Suppressor macrophage treated with lipopolysaccharide for 1 hour (primary cell): ENCODE results near the gene BRMS1L.
"Not testable (repeated sequence)": the region's sequence is repeated elsewhere in the genome, so short reads cannot be mapped to it uniquely, and the experiment has no call there.

Source experiments
- DNase-seq, 3 donors: peaks; one replicate each; pipeline ENCODE4 v3.0.0-alpha.2; 2020 to 2022

BRMS1L gene

DNA sequence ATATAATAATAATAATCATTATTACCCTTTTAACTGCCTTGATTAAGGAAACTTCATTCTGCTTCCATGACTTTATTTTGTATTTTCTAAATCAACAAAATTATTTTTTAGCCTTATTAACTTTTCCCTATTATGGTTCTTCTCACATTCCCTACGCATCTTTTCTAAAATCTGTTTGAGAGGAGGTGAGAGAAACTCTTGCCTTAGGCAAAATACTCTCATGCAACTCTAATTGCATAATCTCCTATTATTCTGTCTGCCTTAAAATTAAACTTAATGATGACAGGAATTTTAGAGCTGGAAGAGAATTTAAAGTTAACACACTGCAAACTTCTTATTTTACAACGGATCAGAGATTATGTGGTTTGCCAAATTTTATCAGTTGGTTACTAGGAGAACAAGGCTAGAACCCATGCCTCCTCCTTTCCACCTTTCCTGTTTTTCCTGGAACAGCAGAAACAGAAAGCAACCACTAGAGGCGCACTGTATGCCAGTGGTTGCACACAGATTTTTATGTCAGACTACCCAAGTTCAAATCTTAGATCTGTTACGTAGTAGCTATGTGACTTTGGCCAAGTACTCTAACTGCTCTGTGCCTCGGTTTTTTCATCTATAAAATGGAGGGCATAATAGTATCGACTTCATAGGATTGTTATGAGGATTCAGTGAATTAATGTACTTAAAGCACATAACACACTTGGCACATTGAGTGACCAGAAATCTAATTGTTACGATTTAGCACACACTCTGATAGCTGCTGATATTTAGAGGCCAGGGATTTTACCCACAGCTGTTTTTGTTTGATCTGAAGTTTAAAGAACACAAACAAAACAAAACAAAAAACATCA, 4.3 kb upstream of the BRMS1L start:
- peak; percentile 50 to 58 (median 58) for DNase-seq

DNA sequence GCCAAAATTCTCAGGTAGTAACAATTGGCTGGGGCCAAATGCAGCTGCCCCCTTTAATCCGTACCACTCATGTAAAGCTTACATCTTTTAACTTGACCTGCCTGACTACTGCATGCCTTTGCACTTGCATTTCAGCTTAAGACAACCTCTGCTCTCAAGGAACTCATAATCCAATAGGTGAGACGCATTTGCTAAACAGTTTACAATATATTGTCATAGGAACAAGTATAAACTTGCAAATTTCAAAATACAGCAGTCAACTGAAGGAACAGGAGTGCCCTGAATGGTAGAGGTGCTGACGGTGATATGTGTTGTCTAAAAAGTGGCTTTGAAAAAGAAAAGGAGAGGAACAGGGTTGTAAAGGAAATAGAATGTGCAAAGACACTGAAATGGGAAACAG, 3.6 kb upstream of the BRMS1L start:
- DNase-seq: no peak

DNA sequence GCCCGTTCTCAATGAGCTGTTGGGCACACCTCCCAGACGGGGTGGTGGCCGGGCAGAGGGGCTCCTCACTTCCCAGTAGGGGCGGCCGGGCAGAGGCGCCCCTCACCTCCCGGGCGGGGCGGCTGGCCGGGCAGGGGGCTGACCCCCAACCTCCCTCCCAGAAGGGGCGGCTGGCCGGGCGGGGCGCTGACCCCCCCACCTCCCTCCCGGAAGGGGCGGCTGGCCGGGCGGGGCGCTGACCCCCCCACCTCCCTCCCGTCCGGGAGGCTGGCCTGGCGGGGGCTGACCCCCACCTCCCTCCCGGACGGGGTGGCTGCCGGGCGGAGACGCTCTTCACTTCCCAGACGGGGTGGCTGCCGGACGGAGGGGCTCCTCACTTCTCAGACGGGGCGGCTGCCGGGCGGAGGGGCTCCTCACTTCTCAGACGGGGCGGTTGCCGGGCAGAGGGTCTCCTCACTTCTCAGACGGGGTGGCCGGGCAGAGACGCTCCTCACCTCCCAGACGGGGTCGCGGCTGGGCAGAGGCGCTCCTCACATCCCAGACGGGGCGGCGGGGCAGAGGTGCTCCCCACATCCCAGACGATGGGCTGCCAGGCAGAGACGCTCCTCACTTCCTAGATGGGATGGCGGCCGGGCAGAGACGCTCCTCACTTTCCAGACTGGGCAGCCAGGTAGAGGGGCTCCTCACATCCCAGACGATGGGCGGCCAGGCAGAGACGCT, 1.5 kb upstream of the BRMS1L start:
- not testable (repeated sequence) for DNase-seq

DNA sequence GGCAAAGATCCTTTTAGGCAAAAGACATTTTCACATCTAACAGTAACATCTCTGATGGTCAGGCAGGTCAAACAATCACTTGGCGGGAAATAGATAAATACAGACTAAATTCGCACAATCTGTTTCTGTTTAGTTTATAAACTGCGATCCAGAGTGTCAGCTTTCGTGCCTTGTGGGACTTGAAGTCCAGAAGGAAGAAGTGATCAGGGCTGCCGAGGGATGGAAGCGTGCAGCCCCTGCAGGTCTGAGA, 245 bp upstream of the BRMS1L start:
- no peak for DNase-seq

DNA sequence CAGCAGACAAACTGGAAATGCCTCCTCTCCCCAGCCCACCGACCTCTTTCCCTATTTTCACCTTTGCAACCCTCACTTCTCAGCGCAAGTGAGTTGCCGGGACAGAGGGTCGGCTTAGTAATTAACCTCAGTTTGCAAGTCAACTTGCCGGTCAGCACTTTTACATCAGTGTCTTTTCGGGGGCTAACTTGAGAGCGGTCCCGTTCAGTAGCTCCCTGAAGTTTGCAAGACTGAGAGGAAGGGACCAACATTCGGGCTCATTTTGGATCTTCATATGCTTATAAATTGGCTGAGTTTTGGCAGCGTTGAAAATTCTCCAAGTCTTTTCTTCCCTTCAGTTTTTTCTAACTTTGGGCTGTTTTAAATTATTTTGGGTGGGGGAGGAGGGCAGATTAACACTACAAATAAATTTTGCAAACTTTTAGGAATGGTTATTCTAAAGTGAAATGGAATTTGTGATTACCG, 846 bp downstream of the BRMS1L start:
- no peak for DNase-seq

DNA sequence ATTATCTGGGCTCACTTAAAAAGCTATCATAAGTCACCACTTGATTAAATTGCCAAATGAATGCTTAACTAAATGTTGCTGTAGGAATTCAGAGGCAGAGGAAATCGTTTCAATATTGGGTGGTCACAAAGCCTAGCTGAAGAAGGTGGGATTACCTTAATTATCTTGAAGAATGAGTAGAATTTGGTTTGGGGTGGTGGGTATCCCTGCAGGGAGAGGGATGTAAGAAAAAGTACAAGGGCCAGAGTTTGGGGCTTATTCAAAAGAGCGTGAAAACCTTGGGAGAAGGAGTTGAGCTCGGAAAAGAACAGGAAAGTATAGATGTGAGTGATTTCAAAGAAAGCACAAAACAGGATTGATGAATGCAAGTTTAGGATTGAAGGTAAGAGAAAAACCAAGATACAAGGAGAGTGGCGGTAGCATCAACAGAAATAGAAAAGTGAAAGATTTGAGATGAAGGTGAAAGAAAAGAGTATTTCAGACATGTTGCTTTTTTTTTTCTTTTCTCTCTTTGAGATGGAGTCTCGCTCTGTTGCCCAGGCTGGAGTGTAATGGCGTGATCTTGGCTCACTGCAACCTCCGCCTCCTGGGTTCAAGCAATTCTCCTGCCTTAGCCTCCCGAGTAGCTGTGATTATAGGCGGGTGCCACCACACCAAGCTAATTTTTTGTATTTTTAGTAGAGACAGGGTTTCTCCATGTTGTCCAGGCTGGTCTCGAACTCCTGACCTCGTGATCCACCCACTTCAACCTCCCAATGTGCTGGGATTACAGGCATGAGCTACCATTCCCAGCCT, 1.7 kb downstream of the BRMS1L start:
- DNase-seq: no peak

DNA sequence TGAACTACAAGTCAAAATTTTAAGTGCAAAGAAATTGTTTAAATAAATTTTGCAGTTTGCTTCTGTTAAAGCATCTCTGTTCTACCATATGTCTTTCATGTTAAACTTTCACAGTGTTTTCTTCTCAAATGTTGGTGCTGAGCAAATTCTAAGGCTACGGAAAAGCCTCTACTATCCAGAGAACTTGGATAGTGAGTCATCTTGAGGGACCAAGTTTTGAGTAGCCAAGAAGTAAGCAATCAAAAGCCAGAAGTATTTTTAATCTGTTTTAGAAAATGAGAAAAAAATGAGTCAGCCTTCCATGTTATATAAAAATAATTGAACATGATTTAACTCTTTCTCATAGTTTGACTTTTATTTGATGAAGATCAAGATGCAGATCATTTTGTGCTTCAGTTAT, 3.3 kb downstream of the BRMS1L start:
- DNase-seq: no peak

DNA sequence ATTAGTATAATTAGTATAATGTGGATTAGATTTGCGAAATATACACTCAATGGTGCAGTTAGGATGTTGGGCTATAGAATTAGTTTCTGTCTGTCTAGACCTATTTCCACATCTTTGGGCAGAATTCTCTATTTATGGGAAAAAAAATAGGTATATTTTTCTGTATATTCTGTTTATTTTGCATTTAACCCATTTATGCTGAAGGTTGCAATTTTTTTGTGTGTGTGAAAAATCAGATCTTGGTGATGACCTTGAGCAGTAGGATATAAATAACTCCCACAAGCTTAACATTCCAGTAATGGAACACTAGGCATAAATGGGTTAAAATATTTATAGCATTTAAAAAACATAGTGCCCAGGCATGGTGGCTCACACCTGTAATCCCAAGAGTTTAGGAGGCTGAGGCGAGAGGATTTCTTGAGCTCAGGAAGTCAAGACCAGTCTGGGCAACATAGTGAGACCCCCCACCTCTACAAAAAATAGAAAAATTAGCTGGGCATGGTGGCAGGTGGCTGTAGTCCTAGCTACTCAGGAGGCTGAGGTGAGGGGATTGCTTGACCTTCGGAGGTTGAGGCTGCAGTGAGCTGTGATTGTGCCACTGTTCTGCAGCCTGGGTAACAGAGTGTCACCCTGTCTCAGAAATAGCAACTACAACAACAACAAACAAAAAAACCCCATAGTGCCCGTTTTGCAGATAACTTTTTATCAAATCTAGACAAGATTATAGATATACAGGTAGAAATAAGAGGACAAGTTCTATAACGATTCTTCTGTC, 9.3 kb downstream of the BRMS1L start:
- DNase-seq: no peak

DNA sequence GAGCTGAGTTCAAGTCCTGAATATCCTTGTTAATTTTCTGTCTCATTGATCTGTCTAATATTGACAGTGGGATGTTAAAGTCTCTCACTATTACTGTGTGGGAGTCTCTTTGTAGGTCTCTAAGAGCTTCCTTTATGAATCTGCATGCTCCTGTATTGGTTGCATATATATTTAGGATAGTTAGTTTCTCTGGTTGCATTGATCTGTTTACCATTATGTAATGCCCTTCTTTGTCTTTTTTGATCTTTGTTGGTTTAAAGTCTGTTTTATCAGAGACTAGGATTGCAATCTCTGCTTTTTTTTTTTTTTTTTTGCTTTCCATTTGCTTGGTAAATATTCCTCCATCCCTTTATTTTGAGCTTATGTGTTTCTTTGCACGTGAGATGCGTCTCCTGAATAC, 15.6 kb downstream of the BRMS1L start:
- DNase-seq: not testable (repeated sequence)

DNA sequence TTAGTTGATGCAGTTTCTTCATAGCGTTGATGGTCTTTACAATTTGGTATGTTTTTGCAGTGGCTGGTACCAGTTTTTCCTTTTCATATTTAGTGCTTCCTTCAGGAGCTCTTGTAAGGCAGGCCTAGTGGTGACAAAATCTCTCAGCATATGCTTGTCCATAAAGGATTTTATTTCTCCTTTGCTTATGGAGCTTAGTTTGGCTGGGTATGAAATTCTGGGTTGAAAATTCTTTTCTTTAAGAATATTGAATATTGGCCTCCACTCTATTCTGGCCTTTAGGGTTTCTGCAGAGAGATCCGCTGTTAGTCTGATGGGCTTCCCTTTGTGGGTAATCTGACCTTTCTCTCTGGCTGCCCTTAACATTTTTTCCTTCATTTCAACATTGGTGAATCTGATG, 16.1 kb downstream of the BRMS1L start:
- DNase-seq: not testable (repeated sequence)

DNA sequence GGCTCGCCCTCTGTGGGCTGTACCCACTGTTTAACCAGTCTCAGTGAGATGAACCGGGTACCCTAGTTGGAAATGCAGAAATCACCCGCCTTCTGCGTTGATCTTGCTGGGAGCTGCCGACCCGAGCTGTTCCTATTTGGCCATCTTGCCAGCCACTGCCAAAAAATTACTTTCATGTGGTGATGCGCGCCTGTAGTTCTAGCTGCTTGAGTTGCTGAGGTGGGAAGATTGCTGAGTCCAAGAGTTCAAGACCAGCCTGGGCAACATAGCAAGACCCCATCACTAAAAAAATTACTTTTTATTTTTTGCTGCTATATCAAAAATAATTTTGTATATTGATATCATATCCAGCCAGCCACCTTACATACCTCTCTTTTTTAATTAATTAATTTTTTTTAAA, 18.4 kb downstream of the BRMS1L start:
- no peak for DNase-seq

DNA sequence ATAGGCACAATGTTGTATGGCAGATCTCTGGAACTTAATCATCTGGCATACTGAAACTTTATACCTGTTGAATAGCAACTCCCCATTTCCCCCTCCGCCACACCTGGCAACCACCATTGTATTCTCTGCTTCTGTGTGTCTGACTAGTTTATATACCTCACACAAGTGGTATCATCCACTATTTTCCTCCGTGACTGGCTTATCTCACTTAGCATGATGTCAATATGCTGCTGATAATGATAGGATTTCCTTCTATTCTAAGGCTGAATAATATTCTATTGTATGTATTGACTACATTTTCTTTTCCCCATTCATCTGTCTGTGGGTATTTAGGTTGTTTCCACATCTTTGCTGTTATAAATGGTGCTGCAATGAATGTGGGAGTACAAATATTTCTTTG, 21.5 kb downstream of the BRMS1L start:
- no peak for DNase-seq

DNA sequence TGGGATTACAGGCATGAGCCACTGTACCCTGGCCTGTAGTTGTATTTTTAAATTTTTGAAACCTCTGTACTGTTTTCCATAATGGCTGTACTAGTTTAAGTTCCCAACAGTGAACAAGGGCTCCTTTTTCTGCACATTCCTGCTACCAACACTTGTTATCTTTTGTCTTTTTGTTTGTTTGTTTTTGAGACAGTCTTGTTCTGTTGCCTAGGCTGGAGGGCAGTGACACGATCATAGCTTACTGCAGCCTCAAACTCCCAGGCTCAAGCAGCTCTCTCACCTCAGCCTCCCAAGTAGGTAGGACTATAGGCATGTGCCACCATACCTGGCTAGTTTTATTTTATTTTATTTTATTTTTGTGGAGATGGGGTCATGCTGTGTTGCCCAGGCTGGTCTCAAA, 23.0 kb downstream of the BRMS1L start:
- no peak for DNase-seq

DNA sequence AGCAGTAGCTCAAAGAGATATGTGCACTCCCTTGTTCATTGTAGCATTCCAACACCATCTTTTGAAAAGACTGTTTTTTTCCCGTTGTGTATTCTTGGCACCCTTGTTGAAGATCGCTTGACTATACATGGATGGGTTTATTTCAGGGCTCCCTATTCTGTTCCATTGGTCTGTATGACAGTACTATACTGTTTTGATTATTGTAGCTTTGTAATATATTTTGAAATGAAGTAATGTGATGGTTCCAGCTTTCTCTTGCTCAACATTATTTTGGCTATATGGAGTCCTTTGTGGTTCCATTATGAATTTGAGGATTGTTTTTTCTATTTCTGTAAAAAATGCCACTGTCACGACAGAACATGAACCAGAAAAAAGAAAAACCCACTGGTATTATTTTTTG, 25.7 kb downstream of the BRMS1L start:
- no peak for DNase-seq

DNA sequence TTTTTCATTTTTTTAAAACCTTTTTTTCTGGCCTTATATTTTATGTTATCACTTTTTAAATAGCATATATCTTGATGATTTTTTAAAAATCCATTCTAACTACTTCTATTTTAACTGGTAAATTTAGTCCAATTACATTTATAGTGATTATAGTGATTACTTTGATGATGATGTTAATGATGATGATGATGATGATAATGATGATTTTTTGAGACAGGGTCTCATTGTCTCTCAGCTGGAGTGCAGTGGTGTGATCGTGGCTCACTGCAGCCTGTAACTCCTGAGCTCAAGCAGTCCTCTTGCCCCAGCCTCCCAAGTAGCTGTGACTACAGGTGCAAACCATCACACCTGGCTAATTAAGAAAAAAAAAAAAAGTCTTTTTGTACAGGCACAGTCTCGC, 27.1 kb downstream of the BRMS1L start:
- no peak for DNase-seq

DNA sequence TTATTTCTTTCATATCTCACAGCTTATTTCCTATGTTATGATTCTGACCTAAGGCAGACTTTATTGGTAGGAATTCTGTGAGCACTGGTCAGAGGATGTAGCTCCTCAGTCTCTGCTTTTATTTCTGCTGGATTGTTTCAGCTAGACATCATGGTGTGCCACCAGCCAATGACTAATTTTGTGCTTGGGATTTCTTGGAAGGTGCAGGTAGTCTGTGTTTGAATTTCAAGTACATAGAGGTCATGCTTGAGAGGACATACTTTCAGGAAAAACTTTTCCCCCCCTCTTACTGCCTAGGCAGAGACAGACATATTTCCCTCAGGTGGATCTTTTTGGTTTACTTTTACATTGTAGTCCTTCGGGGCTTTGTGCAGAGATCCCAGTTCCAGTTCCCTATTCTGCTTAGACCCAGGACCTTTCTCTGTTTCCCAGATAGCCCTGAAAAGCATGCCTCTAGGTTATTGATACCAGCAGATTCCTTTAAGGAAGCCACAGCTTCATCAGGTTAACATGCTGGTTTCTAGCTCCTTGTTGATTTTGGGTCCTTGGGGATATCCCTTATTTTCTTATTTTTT, 28.6 kb downstream of the BRMS1L start:
- no peak for DNase-seq

DNA sequence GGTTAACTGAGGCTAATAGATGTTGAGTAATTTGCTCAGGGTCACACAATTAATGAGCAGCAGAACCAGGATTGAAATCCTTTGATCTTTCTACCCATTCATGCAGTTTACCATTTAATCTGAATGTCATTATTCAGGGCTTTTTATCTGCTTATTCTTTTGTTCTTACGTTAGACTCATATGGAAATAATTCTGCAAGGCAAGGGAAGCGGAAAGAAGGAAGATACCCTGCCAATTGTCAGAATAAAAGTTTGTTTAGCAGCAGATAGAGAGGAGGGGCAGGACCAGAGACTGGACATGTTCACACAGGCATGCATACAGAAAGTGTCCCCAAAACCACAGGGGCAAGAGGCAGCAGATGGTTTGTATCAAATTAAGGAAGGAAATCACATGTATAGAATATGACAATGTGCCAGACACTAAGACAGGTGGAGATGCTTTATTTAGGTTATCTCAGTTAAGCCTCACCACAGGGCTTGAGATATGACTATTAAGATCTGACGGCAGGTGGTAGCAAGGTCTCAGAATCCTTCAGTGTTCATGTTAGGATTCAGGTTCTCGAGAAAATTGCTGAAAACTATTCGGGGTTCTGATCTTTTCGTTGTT, 29.8 kb downstream of the BRMS1L start:
- no peak for DNase-seq

DNA sequence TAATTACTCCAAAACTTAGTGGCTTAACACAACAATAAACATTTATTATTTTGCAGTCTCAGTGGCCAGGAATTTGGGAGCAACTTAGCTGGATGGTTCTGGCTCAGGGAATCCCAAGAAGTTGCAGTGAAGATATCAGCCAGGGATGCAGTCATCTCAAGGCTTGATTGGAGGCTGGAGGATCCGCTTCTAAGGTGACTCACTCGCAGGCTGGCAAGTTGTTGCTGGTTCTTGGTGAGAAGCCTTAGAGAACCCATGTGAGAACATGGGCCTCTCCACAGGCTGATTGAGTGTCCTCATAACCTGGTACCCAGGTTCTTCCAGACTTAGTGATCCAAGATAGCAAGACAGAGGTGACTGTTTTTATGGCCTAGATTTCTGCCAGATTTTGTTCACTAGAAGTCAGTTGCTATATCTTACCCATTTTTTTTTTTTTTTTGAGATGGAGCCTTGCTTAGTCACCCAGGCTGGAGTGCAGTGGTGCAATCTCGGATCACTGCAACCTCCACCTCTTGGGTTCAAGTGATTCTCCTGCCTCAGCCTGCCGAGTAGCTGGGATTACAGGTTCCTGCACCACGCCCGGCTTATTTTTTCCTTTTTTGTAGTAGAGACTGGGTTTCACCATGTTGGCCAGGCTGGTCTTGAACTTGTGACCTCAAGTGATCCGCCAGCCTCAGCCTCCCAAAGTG, 32.5 kb downstream of the BRMS1L start:
- DNase-seq: peak in 1 of 3 donors; percentile 2

DNA sequence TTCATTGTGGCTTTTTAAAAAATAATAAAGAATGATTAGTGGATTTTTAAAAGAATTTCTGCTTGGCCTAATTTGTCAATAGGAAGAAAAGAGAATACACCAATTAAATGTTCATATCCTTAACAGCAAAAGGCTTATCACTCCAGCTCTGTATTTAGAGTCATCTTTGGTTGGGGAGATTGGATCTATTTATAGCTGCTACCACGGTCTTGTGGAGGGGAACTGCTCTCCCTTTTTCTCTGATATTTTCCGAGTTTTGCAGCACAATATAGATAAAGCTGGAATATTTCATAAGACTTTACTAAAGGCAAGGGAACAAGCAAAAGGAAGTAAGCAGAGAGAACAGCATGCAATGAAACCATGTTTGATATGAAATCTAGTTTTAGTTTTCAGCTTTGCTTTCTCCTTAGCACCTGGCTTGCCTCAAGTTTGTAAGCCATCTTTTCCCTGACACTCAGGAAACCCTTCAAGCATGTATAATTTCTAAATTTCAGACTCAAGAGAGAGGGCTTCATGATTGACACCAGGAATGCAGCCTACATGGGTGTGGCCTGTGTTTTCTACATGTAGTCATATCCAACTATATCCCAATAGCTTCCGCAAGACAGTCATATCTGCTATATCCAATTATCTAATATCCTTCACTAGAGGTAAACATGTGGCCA, 35.2 kb downstream of the BRMS1L start:
- DNase-seq: no peak

DNA sequence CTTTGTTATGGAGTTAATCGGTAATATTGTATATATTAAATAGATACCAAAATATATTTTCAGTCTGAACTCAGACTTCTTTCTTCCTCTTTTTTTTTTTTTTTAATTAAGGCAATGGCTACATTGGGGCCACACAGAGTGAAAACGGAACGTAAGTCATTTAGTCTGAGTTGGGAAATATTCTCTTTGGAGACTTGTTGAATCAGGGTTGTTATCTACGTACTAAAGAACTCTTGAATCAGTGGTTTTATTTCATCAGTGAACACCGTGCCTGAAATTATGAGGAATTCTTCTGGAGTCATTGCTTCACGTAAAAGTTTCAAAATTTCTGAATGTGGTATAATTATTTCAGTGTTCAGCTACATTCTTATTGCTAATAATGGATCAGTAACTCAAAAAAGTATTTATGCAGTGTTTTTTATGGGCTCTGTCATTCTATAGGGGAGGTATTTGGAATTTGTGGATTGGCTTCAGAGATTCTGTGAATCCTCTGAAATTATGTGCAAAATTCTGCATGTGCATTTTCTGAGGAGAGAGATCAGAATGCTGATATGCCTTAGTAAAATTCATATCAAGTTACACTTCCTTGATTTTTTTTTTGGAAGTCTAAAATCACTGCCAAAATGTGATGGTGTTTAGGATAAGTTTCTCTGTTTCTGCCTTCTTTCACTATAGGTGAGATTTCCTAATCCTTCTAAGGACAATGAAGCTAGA, 39.6 kb downstream of the BRMS1L start:
- peak; percentile 12 to 47 (median 45) for DNase-seq
